CD4-positive, alpha-beta T cell treated with Interleukin-6 for 4 hours (primary cell): Measurements from ENCODE around the gene SAG.
A peak's percentile ranks its signal among the peaks of the same experiment; 100 is the strongest.

ENCODE experiments used
- DNase-seq: peaks from one replicate; pipeline ENCODE4 v3.0.0-alpha.2; 2020; ENCODE audit warnings: mixed read lengths

The SAG gene

GRCh38 chr2:233307565-233307964 lies at the start of gene SAG:
SAG (plus strand) TSS chr2:233307816; CDS start chr2:233309190, 1,374 bp downstream.
- DNase-seq, result no peak

- no peak for DNase-seq
Observed at GRCh38 chr2:233258211-233258610, 49.4 kb upstream of the SAG start.

- DNase-seq, result no peak
Observed at GRCh38 chr2:233259730-233260129, 47.9 kb upstream of the SAG start.

GRCh38 chr2:233260661-233261060 lies 47.0 kb upstream of the SAG start:
- DNase-seq, result no peak

- no peak for DNase-seq
Observed at GRCh38 chr2:233261819-233262555, 45.6 kb upstream of the SAG start.

GRCh38 chr2:233262562-233262961 lies 45.1 kb upstream of the SAG start:
- DNase-seq, result no peak

- no peak for DNase-seq
Observed at GRCh38 chr2:233263045-233263570, 44.5 kb upstream of the SAG start.

GRCh38 chr2:233264667-233265066 lies 42.9 kb upstream of the SAG start:
- no peak for DNase-seq

- no peak for DNase-seq
Observed at GRCh38 chr2:233265899-233266431, 41.7 kb upstream of the SAG start.

- DNase-seq, result no peak
Observed at GRCh38 chr2:233266481-233266880, 41.1 kb upstream of the SAG start.

- DNase-seq, result peak; percentile 84
Observed at GRCh38 chr2:233267516-233268245, 39.9 kb upstream of the SAG start.

- DNase-seq, result peak; percentile 39
Observed at GRCh38 chr2:233270366-233270765, 37.2 kb upstream of the SAG start.

GRCh38 chr2:233270951-233271350 lies 36.7 kb upstream of the SAG start:
- no peak for DNase-seq

GRCh38 chr2:233271693-233272092 lies 35.9 kb upstream of the SAG start:
- no peak for DNase-seq

- DNase-seq, result no peak
Observed at GRCh38 chr2:233273120-233273519, 34.5 kb upstream of the SAG start.

- DNase-seq, result no peak
Observed at GRCh38 chr2:233275223-233275622, 32.4 kb upstream of the SAG start.

GRCh38 chr2:233278921-233279320 lies 28.7 kb upstream of the SAG start:
- no peak for DNase-seq

- no peak for DNase-seq
Observed at GRCh38 chr2:233280114-233280693, 27.4 kb upstream of the SAG start.

GRCh38 chr2:233281553-233281952 lies 26.1 kb upstream of the SAG start:
- no peak for DNase-seq

- no peak for DNase-seq
Observed at GRCh38 chr2:233281992-233282603, 25.5 kb upstream of the SAG start.

GRCh38 chr2:233285921-233286320 lies 21.7 kb upstream of the SAG start:
- DNase-seq, result no peak

- DNase-seq, result no peak
Observed at GRCh38 chr2:233287871-233288270, 19.7 kb upstream of the SAG start.

GRCh38 chr2:233288663-233289062 lies 19.0 kb upstream of the SAG start:
- DNase-seq, result no peak
